T-helper 17 cell (primary cell): ENCODE results near the gene PKP1. TPM values are rescaled to one million over a fixed set of nuclear protein-coding genes. Genes with fewer than 3 reads are reported as not detected.

Source experiments
- ATAC-seq: fragments of 150-1000 bp; cut with Tn5 transposase; 2 replicates; pipeline ENCODE4 v1.10.0; 2021; ENCODE audit warnings: mild to moderate bottlenecking, moderate library complexity
- DNase-seq, 3 donors: peaks; one replicate each; pipeline versions ENCODE4 v3.0.0 to v3.0.0-alpha.2; 2020 to 2021
- H3K9me3 ChIP-seq: one replicate; pipeline ENCODE4 v1.7.0; 2013; ENCODE audit warnings: low read length, mild to moderate bottlenecking; ENCODE audit not compliant: control insufficient read depth, poor library complexity, severe bottlenecking
- H3K27ac Mint-ChIP-seq: one replicate; pipeline ENCODE4 v1.8.0; 2022; ENCODE audit warnings: mild to moderate bottlenecking, moderate library complexity, mixed read lengths
- H3K27me3 Mint-ChIP-seq: one replicate; pipeline ENCODE4 v1.8.0; 2022; ENCODE audit warnings: mixed read lengths
- H3K36me3 Mint-ChIP-seq: one replicate; pipeline ENCODE4 v1.8.0; 2022; ENCODE audit warnings: low read depth, mixed read lengths
- H3K4me1 Mint-ChIP-seq: one replicate; pipeline ENCODE4 v1.8.0; 2022; ENCODE audit warnings: mild to moderate bottlenecking, mixed read lengths
- H3K4me3 Mint-ChIP-seq: one replicate; pipeline ENCODE4 v1.8.0; 2022; ENCODE audit warnings: mild to moderate bottlenecking, moderate library complexity, mixed read lengths
- total RNA-seq, 4 donors: library from RNA in 2 of 4; stranded (reverse) in 2 of 4; gene quantifications; one replicate each; pipeline ENCODE4 v1.2.3 and lab custom pipeline; 2022 to 2026

Gene PKP1
- total RNA-seq, 2 donors from 2014 or later: not detected

GRCh38 chr1:201295346-201295745 is 12.0 kb downstream of the PKP1 start:
- Mint-ChIP-seq H3K27ac (no peak overlapping the region), H3K27me3 (peaks cover 75% of the 10 kb centered on the region), H3K4me1 (no peaks in the 10 kb centered on the region), H3K4me3 (no peak overlapping the region), H3K36me3 (no peaks in the 10 kb centered on the region)
- ATAC-seq: no peak
- H3K9me3 ChIP-seq: no peaks in the 10 kb centered on the region
- DNase-seq: no peak

GRCh38 chr1:201295861-201296260 is 12.6 kb downstream of the PKP1 start:
- ATAC-seq (no peak), DNase-seq (no peak)
- no peaks in the 10 kb centered on the region for H3K4me1 Mint-ChIP-seq
- H3K4me3 Mint-ChIP-seq: no peak overlapping the region
- no peak overlapping the region for H3K27ac Mint-ChIP-seq
- H3K27me3 Mint-ChIP-seq: peaks cover 73% of the 10 kb centered on the region
- no peaks in the 10 kb centered on the region for H3K9me3 ChIP-seq
- H3K36me3 Mint-ChIP-seq: no peaks in the 10 kb centered on the region

- no peak for DNase-seq
- no peak for ATAC-seq
- no peaks in the 10 kb centered on the region for H3K9me3 ChIP-seq
- Mint-ChIP-seq H3K36me3 (no peaks in the 10 kb centered on the region), H3K4me1 (no peaks in the 10 kb centered on the region), H3K27ac (no peak overlapping the region), H3K4me3 (no peak overlapping the region), H3K27me3 (peaks cover 73% of the 10 kb centered on the region)
Measured at GRCh38 chr1:201296352-201296751, 13.0 kb downstream of the PKP1 start.

- Mint-ChIP-seq H3K36me3 (no peaks in the 10 kb centered on the region), H3K4me1 (peaks cover 2% of the 10 kb centered on the region), H3K27me3 (peaks cover 58% of the 10 kb centered on the region), H3K4me3 (no peak overlapping the region), H3K27ac (no peak overlapping the region)
- DNase-seq: no peak
- H3K9me3 ChIP-seq: no peaks in the 10 kb centered on the region
- no peak for ATAC-seq
Measured at GRCh38 chr1:201298396-201299381, 15.4 kb downstream of the PKP1 start.

DNA sequence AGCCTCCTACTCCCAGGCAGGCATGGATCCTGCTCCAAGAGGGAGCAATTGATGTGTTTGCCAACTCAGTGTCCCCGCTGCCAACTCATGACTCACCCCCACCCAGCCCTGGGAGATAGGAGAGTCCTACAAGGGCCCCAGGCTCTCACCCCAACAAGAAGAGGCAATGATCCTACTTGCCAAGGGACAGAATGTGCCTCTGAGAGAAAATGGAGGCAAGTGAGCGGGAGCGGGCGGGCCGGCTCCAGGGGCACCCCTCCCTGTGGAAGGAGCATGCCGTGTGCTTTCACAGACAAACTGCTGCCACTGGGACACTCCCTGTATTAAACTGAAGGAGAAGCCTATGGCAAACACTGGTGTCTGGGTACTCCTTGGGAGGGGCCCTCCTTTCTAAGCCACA is 16.7 kb downstream of the PKP1 start:
- ATAC-seq (no peak), DNase-seq (no peak)
- no peaks in the 10 kb centered on the region for H3K36me3 Mint-ChIP-seq
- H3K27ac Mint-ChIP-seq: no peak overlapping the region
- H3K27me3 Mint-ChIP-seq: peaks cover 56% of the 10 kb centered on the region
- H3K4me1 Mint-ChIP-seq: peaks cover 2% of the 10 kb centered on the region
- H3K9me3 ChIP-seq: no peaks in the 10 kb centered on the region
- H3K4me3 Mint-ChIP-seq: no peak overlapping the region

- H3K4me3 Mint-ChIP-seq: no peak overlapping the region
- no peaks in the 10 kb centered on the region for H3K9me3 ChIP-seq
- H3K27me3 Mint-ChIP-seq: peaks cover 50% of the 10 kb centered on the region
- peaks cover 2% of the 10 kb centered on the region for H3K4me1 Mint-ChIP-seq
- no peak overlapping the region for H3K27ac Mint-ChIP-seq
- no peaks in the 10 kb centered on the region for H3K36me3 Mint-ChIP-seq
- ATAC-seq (no peak), DNase-seq (no peak)
Measured at GRCh38 chr1:201300641-201301040, 17.3 kb downstream of the PKP1 start.

- peaks cover 52% of the 10 kb centered on the region for H3K27me3 Mint-ChIP-seq
- peaks cover 2% of the 10 kb centered on the region for H3K4me1 Mint-ChIP-seq
- DNase-seq (no peak), ATAC-seq (no peak)
- H3K36me3 Mint-ChIP-seq: no peaks in the 10 kb centered on the region
- H3K9me3 ChIP-seq: no peaks in the 10 kb centered on the region
- H3K27ac Mint-ChIP-seq: no peak overlapping the region
- H3K4me3 Mint-ChIP-seq: no peak overlapping the region
Measured at GRCh38 chr1:201302163-201303152, 19.2 kb downstream of the PKP1 start.

DNA sequence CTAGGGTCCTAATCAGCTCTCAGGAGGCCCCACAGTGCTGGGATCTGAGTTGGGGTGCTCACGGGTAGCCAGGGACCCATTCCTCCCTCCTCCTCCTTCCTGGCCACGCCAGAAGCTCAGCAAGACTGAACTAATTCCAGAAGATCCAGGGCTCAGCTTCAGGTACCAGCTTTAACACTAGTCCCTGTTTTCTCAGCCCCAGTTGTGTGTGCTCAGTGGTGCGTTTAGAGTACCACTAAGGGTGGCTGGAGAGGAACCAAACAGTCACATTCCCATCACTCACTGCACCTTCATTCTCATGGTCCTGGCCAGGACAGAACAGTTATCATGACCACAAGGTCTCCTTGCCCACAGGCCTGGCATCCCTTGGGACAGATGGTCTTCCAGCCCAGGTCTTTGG is 20.8 kb downstream of the PKP1 start:
- H3K36me3 Mint-ChIP-seq: no peaks in the 10 kb centered on the region
- H3K27me3 Mint-ChIP-seq: peaks cover 53% of the 10 kb centered on the region
- H3K4me3 Mint-ChIP-seq: no peak overlapping the region
- peaks cover 4% of the 10 kb centered on the region for H3K4me1 Mint-ChIP-seq
- DNase-seq: no peak
- H3K27ac Mint-ChIP-seq: no peak overlapping the region
- no peak for ATAC-seq
- no peaks in the 10 kb centered on the region for H3K9me3 ChIP-seq

DNA sequence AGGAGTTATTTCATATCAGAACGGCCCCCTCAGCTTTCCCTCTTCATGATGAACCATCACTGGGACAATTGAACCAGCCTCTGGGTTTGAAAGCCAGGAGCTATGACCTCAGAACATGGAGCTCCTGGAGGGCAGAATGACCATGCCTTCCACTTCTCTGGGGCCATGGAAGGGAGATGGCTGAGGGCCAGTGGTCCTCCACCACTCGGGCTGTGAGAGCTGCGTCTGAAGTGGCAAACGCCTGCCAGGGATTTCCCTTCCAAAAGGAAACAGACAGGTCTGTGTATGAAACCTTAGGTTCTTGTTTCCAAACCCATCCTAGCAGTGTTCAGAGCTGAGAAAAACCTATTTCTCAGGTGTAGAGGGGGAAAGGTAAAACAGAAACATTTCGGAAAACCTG is 22.5 kb downstream of the PKP1 start:
- Mint-ChIP-seq H3K4me1 (peaks cover 4% of the 10 kb centered on the region), H3K27me3 (peaks cover 55% of the 10 kb centered on the region), H3K4me3 (no peak overlapping the region), H3K27ac (no peak overlapping the region), H3K36me3 (no peaks in the 10 kb centered on the region)
- DNase-seq: no peak
- no peaks in the 10 kb centered on the region for H3K9me3 ChIP-seq
- ATAC-seq: no peak

DNA sequence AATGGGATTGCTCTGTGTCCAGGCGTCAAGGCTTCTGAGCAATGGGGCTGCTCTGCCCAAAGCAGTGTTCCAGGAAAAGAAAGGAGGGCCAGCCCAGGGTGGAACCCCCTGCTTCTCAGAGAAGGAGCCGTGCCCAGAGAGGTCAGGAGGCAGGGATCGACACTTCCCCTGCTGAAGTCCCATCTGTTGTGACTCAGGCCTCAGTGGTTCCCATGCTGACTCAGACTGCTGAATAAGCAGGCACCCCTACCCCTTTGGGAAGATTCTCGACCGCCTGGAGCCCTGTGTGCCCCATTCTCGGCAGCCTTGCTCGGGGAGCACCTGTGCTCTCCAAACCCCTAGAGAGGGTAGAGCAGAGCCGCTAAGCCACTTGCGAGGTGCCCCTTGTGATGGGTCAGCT is 23.9 kb downstream of the PKP1 start:
- no peak overlapping the region for H3K4me3 Mint-ChIP-seq

DNA sequence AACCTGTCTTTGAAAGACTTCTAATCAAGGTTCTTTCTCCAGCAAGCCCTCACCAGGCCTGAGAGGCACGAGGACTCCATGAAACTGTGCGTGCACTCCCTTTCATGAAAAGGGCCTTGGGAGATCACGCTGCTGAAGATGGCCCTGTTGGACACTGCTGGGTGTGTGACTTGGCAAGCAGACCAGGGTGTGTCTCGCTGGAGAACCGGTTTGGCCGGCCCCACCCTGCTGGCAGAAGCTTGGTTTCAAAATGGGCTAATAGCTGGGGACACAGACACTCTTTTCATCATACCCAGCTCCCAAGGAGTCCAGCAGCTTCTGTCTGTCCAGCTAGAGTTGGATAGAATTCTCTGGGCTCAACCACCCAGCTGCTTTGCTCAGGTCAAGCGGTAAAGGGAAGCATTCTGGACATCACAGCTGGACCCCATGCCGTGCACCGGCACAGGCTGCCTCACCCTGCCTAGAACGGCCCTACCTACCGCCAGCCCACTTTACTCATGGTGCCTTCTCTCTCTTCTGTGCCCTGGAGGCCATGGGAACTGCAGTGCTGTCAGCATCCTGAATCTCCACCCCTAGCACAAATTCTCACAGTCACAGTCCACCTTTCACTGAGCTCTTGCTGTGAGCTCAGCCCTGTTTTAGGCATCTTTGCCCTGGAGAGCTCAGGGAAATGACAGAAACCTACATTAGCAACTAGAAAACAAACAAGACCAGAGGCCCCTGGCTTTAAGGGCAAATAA is 24.6 kb downstream of the PKP1 start:
- DNase-seq: no peak
- Mint-ChIP-seq H3K4me3 (no peak overlapping the region), H3K27ac (no peak overlapping the region), H3K27me3 (peaks cover 53% of the 10 kb centered on the region), H3K4me1 (peaks cover 2% of the 10 kb centered on the region), H3K36me3 (no peaks in the 10 kb centered on the region)
- ATAC-seq: no peak
- H3K9me3 ChIP-seq: no peaks in the 10 kb centered on the region

More for the DNA sequence above, 23.9 kb downstream of the PKP1 start:
- Mint-ChIP-seq H3K27me3 (peaks cover 49% of the 10 kb centered on the region), H3K4me1 (peaks cover 2% of the 10 kb centered on the region), H3K36me3 (no peaks in the 10 kb centered on the region), H3K27ac (no peak overlapping the region)
- H3K9me3 ChIP-seq: no peaks in the 10 kb centered on the region
- DNase-seq (no peak), ATAC-seq (no peak)

DNA sequence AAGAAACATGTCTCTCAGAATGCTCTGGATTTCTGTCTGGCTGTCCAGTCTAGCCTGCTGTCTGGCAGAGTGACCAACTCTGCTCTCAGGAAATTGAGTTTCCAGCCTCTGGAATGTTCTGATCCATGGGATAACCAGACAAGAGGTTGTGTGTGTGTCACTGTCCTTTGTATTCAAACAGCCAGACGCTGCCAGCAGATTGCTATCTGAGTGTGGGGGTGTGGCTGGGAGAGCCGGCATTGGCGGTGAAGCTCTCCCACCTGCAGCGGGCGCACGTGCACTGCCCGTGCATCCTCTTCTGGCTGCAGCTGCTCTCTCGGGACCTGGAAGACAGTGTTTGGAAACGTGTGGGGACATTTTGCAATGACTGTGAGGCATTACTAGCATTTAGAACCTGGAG is 26.1 kb downstream of the PKP1 start:
- H3K4me1 Mint-ChIP-seq: peaks cover 2% of the 10 kb centered on the region
- H3K27ac Mint-ChIP-seq: no peak overlapping the region
- H3K4me3 Mint-ChIP-seq: no peak overlapping the region
- no peak for DNase-seq
- ATAC-seq: no peak
- peaks cover 58% of the 10 kb centered on the region for H3K27me3 Mint-ChIP-seq
- no peaks in the 10 kb centered on the region for H3K36me3 Mint-ChIP-seq
- no peaks in the 10 kb centered on the region for H3K9me3 ChIP-seq
